Lung microvascular endothelial cell (primary cell): ENCODE measurements around the gene METTL3. TPM values are rescaled to one million over a fixed set of nuclear protein-coding genes. Genes with fewer than 3 reads are reported as not detected.
A peak's percentile ranks its signal among the peaks of the same experiment; 100 is the strongest.
"Not testable (repeated sequence)": the region's sequence is repeated elsewhere in the genome, so short reads cannot be mapped to it uniquely, and the experiment has no call there.

ENCODE experiments used
- DNase-seq, 2 donors: peaks; one replicate each; pipeline versions ENCODE4 v3.0.0 to v3.0.0-alpha.2; 2010; ENCODE audit warnings: low read depth in 2 of 2
- total RNA-seq: library from RNA; depleted of rRNA; stranded (reverse); fragments of >200 nt; gene quantifications from 2 replicates; pipeline ENCODE4 v1.2.1, GENCODE V29; 2014

The METTL3 gene
- 34.4 and 66.9 TPM in 2 replicates for total RNA-seq

GRCh38 chr14:21510735-21511657 is at the start of gene METTL3:
Gene METTL3, minus strand, starts transcription at chr14:21511340. Its CDS starts 117 bp downstream, at chr14:21511223.
- peak; percentile 98 to 99 for DNase-seq

GRCh38 chr14:21558703-21559170 is 47.6 kb upstream of the METTL3 start:
- no peak for DNase-seq

- DNase-seq = peak; percentile 82 to 87
Observed at GRCh38 chr14:21557084-21557901, 46.2 kb upstream of the METTL3 start.

- DNase-seq = no peak
Observed at GRCh38 chr14:21556378-21557083, 45.4 kb upstream of the METTL3 start.

- DNase-seq = no peak
Observed at GRCh38 chr14:21553266-21553665, 42.1 kb upstream of the METTL3 start.

GRCh38 chr14:21544588-21544987 is 33.4 kb upstream of the METTL3 start:
- DNase-seq = not testable (repeated sequence)

- DNase-seq = no peak
Observed at GRCh38 chr14:21543963-21544362, 32.8 kb upstream of the METTL3 start.

- DNase-seq = no peak
Observed at GRCh38 chr14:21543521-21543960, 32.4 kb upstream of the METTL3 start.

GRCh38 chr14:21541413-21542074 is 30.4 kb upstream of the METTL3 start:
- DNase-seq = no peak

- DNase-seq = no peak
Observed at GRCh38 chr14:21539189-21539940, 28.2 kb upstream of the METTL3 start.

GRCh38 chr14:21537090-21537424 is 25.9 kb upstream of the METTL3 start:
- DNase-seq = no peak

GRCh38 chr14:21536418-21537089 is 25.4 kb upstream of the METTL3 start:
- DNase-seq = no peak

- no peak for DNase-seq
Observed at GRCh38 chr14:21535545-21536417, 24.6 kb upstream of the METTL3 start.

GRCh38 chr14:21534576-21534975 is 23.4 kb upstream of the METTL3 start:
- no peak for DNase-seq

GRCh38 chr14:21533294-21533693 is 22.2 kb upstream of the METTL3 start:
- no peak for DNase-seq

- DNase-seq = no peak
Observed at GRCh38 chr14:21529515-21529914, 18.4 kb upstream of the METTL3 start.

GRCh38 chr14:21528381-21529348 is 17.5 kb upstream of the METTL3 start:
- DNase-seq = no peak

GRCh38 chr14:21527318-21527679 is 16.2 kb upstream of the METTL3 start:
- no peak for DNase-seq
